GM12878 (cell line): Measurements from ENCODE around the gene GDPD1. TPM values are rescaled to one million over a fixed set of nuclear protein-coding genes. Genes with fewer than 3 reads are reported as not detected.

ENCODE experiments used
- ATAC-seq: fragments of 200-7000 bp; cut with Tn5 transposase; 3 replicates; pipeline ENCODE4 v1.9.1; 2020; ENCODE audit warnings: mild to moderate bottlenecking, moderate library complexity
- BruUV-seq: library from RNA; stranded (reverse); fragments of 400-500 nt; replicated peaks from 2 replicates; lab custom pipeline; 2021; lab: Mats Ljungman, UMichigan
- CTCF ChIA-PET: fragments of 300-600 bp; sonication (Branson Sonifier 250); formaldehyde crosslinking; extraction: SDS; loops from one replicate; lab custom pipeline; 2021; ENCODE audit warnings: inconsistent platforms; lab: Yijun Ruan, JAX
- POLR2A ChIA-PET: fragments of 350-600 bp; formaldehyde crosslinking; extraction: SDS; loops from one replicate; lab custom pipeline; 2021; ENCODE audit warnings: inconsistent platforms; lab: Charles Lee
- RAD21 ChIA-PET: fragments of 300-600 bp; sonication (Branson Sonifier 250); formaldehyde crosslinking; loops from one replicate; lab custom pipeline; 2023; ENCODE audit warnings: antibody characterized with exemption; ENCODE audit not compliant: unreplicated experiment; lab: Charles Lee
- SMC1A ChIA-PET: fragments of 300-600 bp; sonication (Branson Sonifier 250); formaldehyde crosslinking; loops from one replicate; lab custom pipeline; 2023; ENCODE audit not compliant: unreplicated experiment, uncharacterized antibody; lab: Charles Lee
- DNase-seq: peaks from one replicate; pipeline ENCODE4 v3.0.0-alpha.2; 2011; ENCODE audit warnings: low read depth, low spot score
- FAIRE-seq: peaks from 3 replicates; lab custom pipeline; 2011; peaks lifted over from hg19 to GRCh38; lab: Jason Lieb, UNC
- H2AFZ ChIP-seq: 2 replicates; pipeline ENCODE4 v1.6.0; 2011; ENCODE audit warnings: low read depth, low read length, control low read depth; ENCODE audit not compliant: control insufficient read depth
- H3K27ac ChIP-seq: 2 replicates; pipeline ENCODE4 v1.5.1; 2011; ENCODE audit warnings: control low read depth; ENCODE audit not compliant: control insufficient read depth, insufficient read depth
- H3K27me3 ChIP-seq, 2 experiments: replicated peaks in 1 of 2; 2 replicates each; pipeline versions ENCODE4 v1.6.0 to v1.6.1; 2011; ENCODE audit warnings: low read length in 1 of 2; ENCODE audit not compliant: control insufficient read depth in 2 of 2, insufficient read depth in 2 of 2
- H3K36me3 ChIP-seq, 2 experiments: 2 replicates each; pipeline ENCODE4 v1.5.1; 2011; ENCODE audit warnings: low read length in 1 of 2; ENCODE audit not compliant: control insufficient read depth in 2 of 2, insufficient read depth in 2 of 2
- H3K4me1 ChIP-seq: 2 replicates; pipeline ENCODE4 v1.6.1; 2011; ENCODE audit warnings: mild to moderate bottlenecking, low read length, moderate library complexity, mixed read lengths; ENCODE audit not compliant: control insufficient read depth, insufficient read depth
- H3K4me2 ChIP-seq: 2 replicates; pipeline ENCODE4 v1.6.0; 2011; ENCODE audit warnings: control low read depth; ENCODE audit not compliant: control insufficient read depth, insufficient read depth
- H3K4me3 ChIP-seq: fragments of 200-600 bp; sonication (generic); 2 replicates; pipeline ENCODE4 v1.5.1; 2016
- H3K79me2 ChIP-seq: 2 replicates; pipeline ENCODE4 v1.6.0; 2011; ENCODE audit warnings: low read length; ENCODE audit not compliant: control insufficient read depth, insufficient read depth
- H3K9ac ChIP-seq: 2 replicates; pipeline ENCODE4 v1.8.0; 2011; ENCODE audit warnings: low read length, control low read depth, mixed read lengths; ENCODE audit not compliant: control insufficient read depth, insufficient read depth
- H3K9me3 ChIP-seq: replicated peaks from 3 replicates; pipeline ENCODE4 v1.5.1; 2011; ENCODE audit warnings: mild to moderate bottlenecking, low read length; ENCODE audit not compliant: control insufficient read depth, insufficient read depth
- H4K20me1 ChIP-seq: 2 replicates; pipeline ENCODE4 v1.6.0; 2011; ENCODE audit not compliant: control insufficient read depth, insufficient read depth
- GATAD2B ChIP-seq: fragments of 450-650 bp; conservative IDR thresholded peaks from 2 replicates; pipeline ENCODE4 v1.6.1; 2017; ENCODE audit warnings: low read depth, mild to moderate bottlenecking, moderate library complexity
- NRF1 ChIP-seq: conservative IDR thresholded peaks from 2 replicates; pipeline ENCODE4 v1.6.1; 2011; ENCODE audit warnings: mild to moderate bottlenecking, low read depth, low read length, improper control_type of control experiment
- POLR2AphosphoS2 ChIP-seq: IDR thresholded peaks from 2 replicates; pipeline ENCODE4 v1.6.1; 2011; ENCODE audit warnings: low read depth, mild to moderate bottlenecking, low read length, improper control_type of control experiment, moderate library complexity
- POU2F2 ChIP-seq: IDR thresholded peaks from 3 replicates; pipeline ENCODE4 v1.6.1; 2011; ENCODE audit warnings: low read depth, mild to moderate bottlenecking, low read length, borderline replicate concordance
- RELA ChIP-seq: fragments of 450-650 bp; IDR thresholded peaks from 2 replicates; pipeline ENCODE4 v1.8.0; 2014; ENCODE audit warnings: borderline replicate concordance; ENCODE audit not compliant: partially characterized antibody
- SMARCA5 ChIP-seq: fragments of 450-650 bp; IDR thresholded peaks from 2 replicates; pipeline ENCODE4 v1.6.1; 2017; ENCODE audit warnings: mild to moderate bottlenecking
- SMC3 ChIP-seq: IDR thresholded peaks from 2 replicates; pipeline ENCODE4 v1.6.1; 2011; ENCODE audit warnings: low read length, improper control_type of control experiment, borderline replicate concordance
- SPI1 ChIP-seq: IDR thresholded peaks from 2 replicates; pipeline ENCODE4 v1.6.1; 2011; ENCODE audit warnings: low read depth, mild to moderate bottlenecking, low read length, moderate library complexity, borderline replicate concordance; ENCODE audit not compliant: insufficient read depth
- SRF ChIP-seq, 2 experiments: IDR thresholded peaks; 2 replicates each; pipeline ENCODE4 v1.6.1; 2011; ENCODE audit warnings: low read depth in 2 of 2, low read length in 2 of 2, mild to moderate bottlenecking in 1 of 2, moderate library complexity in 1 of 2
- STAT3 ChIP-seq: IDR thresholded peaks from 2 replicates; pipeline ENCODE4 v1.6.1; 2011; ENCODE audit warnings: low read depth, low read length, improper control_type of control experiment
- WRNIP1 ChIP-seq: IDR thresholded peaks from 2 replicates; pipeline ENCODE4 v1.6.1; 2011; ENCODE audit warnings: low read depth, low read length, improper control_type of control experiment, borderline replicate concordance
- ZNF207 ChIP-seq: fragments of 450-650 bp; IDR thresholded peaks from 2 replicates; pipeline ENCODE4 v1.6.1; 2014; ENCODE audit warnings: antibody characterized with exemption, mild to moderate bottlenecking, borderline replicate concordance
- WGBS: methylation state at CpG from one replicate; pipeline ENCODE4 v1.1.6; 2016; ENCODE audit warnings: low lambda C conversion rate; ENCODE audit not compliant: insufficient replicate concordance, insufficient coverage; ENCODE audit errors: missing lambda C conversion rate; 5-methylcytosine and 5-hydroxymethylcytosine counted together
- in situ Hi-C: fragments of 300-500 bp; cut with MboI; formaldehyde crosslinking; loops from 9 replicates; pipeline ENCODE4 v1.14.3; 2018; ENCODE audit warnings: mixed read lengths
- intact Hi-C: fragments of 100-400 bp; cut with micrococcal nuclease; formaldehyde crosslinking; loops from one replicate; pipeline ENCODE4 v1.14.2; 2022; ENCODE audit not compliant: unreplicated experiment
- polyA plus RNA-seq, 11 experiments: library from polyadenylated mRNA; depleted of rRNA in 4 of 11; unstranded in 6 of 11; stranded (reverse) in 5 of 11; fragments of >200 nt; fragmentation: Nextera tagmentation in 4 of 11; fragmentation: Illumina TruSeq in 1 of 11; extraction: Ambion mirVana in 4 of 11; extraction: Trizol in 1 of 11; gene quantifications; 1 replicate in 1 of 11; 2 replicates in 10 of 11; pipeline versions ENCODE4 v1.2.1 to v1.2.3, GENCODE V29; 2011 to 2016; ENCODE audit warnings: inconsistent platforms in 2 of 11, missing spikeins in 2 of 11, low read depth in 1 of 11
- total RNA-seq, 4 experiments: library from RNA; depleted of rRNA in 3 of 4; stranded (reverse); fragments of >200 nt in 3 of 4; fragmentation: Illumina TruSeq in 1 of 4; extraction: Trizol in 1 of 4; gene quantifications; 2 replicates each; pipeline versions ENCODE4 v1.2.1 to v1.2.3, GENCODE V29; 2013 to 2021

Gene GDPD1
- total and polyA plus RNA-seq, 10 of the 15 experiments (the other 5 are each of a cell fraction or from before 2014, with no cell fraction given) = 0.18 to 1.6 (median 0.69) TPM

DNA sequence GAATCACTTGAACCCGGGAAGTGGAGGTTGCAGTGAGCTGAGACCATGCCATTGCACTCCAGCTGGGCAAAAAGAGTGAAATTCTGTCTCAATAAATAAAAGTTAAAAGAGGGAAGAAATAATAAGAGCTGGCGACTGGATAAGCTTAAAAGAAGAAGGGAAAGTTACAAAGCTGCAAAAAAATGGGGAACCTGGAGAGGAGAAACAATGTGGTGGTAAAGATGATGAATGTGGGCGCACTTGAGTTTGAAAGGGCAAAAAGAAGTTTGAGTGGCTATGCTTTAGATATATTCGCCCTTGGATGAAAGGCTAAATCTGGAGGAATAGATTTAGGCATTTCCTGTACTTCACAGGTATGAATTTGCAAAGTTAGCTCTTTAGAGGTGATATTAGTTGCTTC, 58.1 kb downstream of the GDPD1 start:
- Histone ChIP-seq H3K79me2 (no peaks in the 10 kb centered on the region), H3K4me3 (no peak overlapping the region), H3K36me3 (no peaks in the 10 kb centered on the region), H2AFZ (no peak overlapping the region), H3K27me3 (no peaks in the 10 kb centered on the region), H3K9ac (no peak overlapping the region), H3K27ac (no peak overlapping the region), H3K4me1 (peaks cover 4% of the 10 kb centered on the region; the same call in 1 of the 2 replicates), H4K20me1 (no peaks in the 10 kb centered on the region), H3K9me3 (no peaks in the 10 kb centered on the region), H3K4me2 (no peak overlapping the region)
- in situ Hi-C loops = no loop called here
- POLR2A ChIA-PET = interaction anchor here (0.6 to 1.4 kb wide), 2 partner anchors 84 to 349 kb away, joined by 4 to 6 read pairs; no protein-coding TSS in a partner anchor
- ATAC-seq (no peak), DNase-seq (no peak), FAIRE-seq (no peak)
- CTCF ChIA-PET = no interaction called here
- SMC1A ChIA-PET = interaction anchor here (0.6 to 1.1 kb wide), 2 partner anchors 129 to 225 kb away, joined by 3 read pairs; no protein-coding TSS in a partner anchor
- RAD21 ChIA-PET = interaction anchor here (0.6 kb wide), 1 partner anchor 486 kb away, joined by 3 read pairs; no protein-coding TSS in a partner anchor
- intact Hi-C loops = no loop called here
- no TSS peak for BruUV-seq
- WGBS = 67% methylated on average over 4 of the region's 4 CpGs
- no peak for TF ChIP-seq STAT3
- TF ChIP-seq NRF1 = no peak
- no peak for TF ChIP-seq SMARCA5
- TF ChIP-seq WRNIP1 = no peak
- no peak for TF ChIP-seq RELA
- no peak for TF ChIP-seq POU2F2
- no peak for TF ChIP-seq SPI1
- TF ChIP-seq SRF (IDR thresholded peaks at IDR 0.05; ENCODE audit: low read depth in 2 of 2, low read length in 2 of 2) = no peak
- TF ChIP-seq POLR2AphosphoS2 = no peak
- no peak for TF ChIP-seq ZNF207
- no peak for TF ChIP-seq GATAD2B
- no peak for TF ChIP-seq SMC3
